ENCODE measurements around the gene SCN1A. TPM values are rescaled to one million over a fixed set of nuclear protein-coding genes. Genes with fewer than 3 reads are reported as not detected.

The SCN1A gene
- total and polyA plus RNA-seq, 10 donors: under 0.01 TPM; not detected in 9

- 67 to 85% (median 71%) methylated on average over 3 of the region's 3 CpGs for WGBS, 5 donors
- no peak for DNase-seq
Measured at GRCh38 chr2:166088634-166089033, 39.2 kb downstream of the SCN1A start.

DNA sequence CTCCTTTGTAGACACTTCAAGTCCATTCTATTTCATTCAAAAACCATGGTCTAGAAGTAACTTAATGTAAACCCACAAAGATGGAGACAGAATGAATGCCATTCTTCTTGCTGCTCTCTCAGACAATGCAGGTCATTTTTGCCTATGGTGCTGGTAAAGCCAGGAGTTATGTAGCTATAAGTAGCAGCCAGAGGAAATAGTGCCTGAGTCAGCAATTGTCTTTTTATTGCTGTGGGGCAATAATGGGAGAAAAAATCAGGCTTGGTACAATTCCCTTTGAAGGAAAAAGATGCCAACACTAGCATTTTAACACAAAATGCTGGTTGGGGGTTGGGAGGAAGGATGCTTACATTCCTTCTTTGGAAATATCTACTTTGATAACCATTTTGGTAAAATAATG lies 43.5 kb downstream of the SCN1A start:
- intact Hi-C loops (cut with DNase I; ENCODE audit: low total_unique reads): no loop called here

More at GRCh38 chr2:166088634-166089033, 39.2 kb downstream of the SCN1A start:
- intact Hi-C loops (cut with DNase I; ENCODE audit: low total_unique reads): no loop called here
- TF ChIP-seq POLR2AphosphoS5 (IDR thresholded peaks at IDR 0.05) (no peak), POLR2A (IDR thresholded peaks at IDR 0.05) (no peak)
- TF ChIP-seq, protein P1, sequence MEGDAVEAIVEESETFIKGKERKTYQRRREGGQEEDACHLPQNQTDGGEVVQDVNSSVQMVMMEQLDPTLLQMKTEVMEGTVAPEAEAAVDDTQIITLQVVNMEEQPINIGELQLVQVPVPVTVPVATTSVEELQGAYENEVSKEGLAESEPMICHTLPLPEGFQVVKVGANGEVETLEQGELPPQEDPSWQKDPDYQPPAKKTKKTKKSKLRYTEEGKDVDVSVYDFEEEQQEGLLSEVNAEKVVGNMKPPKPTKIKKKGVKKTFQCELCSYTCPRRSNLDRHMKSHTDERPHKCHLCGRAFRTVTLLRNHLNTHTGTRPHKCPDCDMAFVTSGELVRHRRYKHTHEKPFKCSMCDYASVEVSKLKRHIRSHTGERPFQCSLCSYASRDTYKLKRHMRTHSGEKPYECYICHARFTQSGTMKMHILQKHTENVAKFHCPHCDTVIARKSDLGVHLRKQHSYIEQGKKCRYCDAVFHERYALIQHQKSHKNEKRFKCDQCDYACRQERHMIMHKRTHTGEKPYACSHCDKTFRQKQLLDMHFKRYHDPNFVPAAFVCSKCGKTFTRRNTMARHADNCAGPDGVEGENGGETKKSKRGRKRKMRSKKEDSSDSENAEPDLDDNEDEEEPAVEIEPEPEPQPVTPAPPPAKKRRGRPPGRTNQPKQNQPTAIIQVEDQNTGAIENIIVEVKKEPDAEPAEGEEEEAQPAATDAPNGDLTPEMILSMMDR (IDR thresholded peaks at IDR 0.05 in 8 of 11, conservative IDR thresholded peaks at IDR 0.05 in 3 of 11): no peak
- Histone ChIP-seq H3K36me3 (no peaks in the 10 kb centered on the region), H3K27ac (no peak overlapping the region), H3K4me1 (no peaks in the 10 kb centered on the region), H3K4me3 (no peak overlapping the region), H3K27me3 (replicated peaks in 1 of 7) (no peaks in the 10 kb centered on the region), H3K9me3 (no peaks in the 10 kb centered on the region)

GRCh38 chr2:166082736-166083135 lies 45.1 kb downstream of the SCN1A start:
- intact Hi-C loops (cut with DNase I; ENCODE audit: low total_unique reads): no loop called here
- no peaks in the 10 kb centered on the region for H3K27me3 ChIP-seq (replicated peaks in 1 of 7)
- no peaks in the 10 kb centered on the region for H3K4me1 ChIP-seq
- no peak overlapping the region for H3K4me3 ChIP-seq
- DNase-seq: no peak
- no peaks in the 10 kb centered on the region for H3K9me3 ChIP-seq
- no peaks in the 10 kb centered on the region for H3K36me3 ChIP-seq
- H3K27ac ChIP-seq: no peak overlapping the region
- TF ChIP-seq, protein P1 (IDR thresholded peaks at IDR 0.05 in 8 of 11, conservative IDR thresholded peaks at IDR 0.05 in 3 of 11): no peak
- TF ChIP-seq POLR2AphosphoS5 (IDR thresholded peaks at IDR 0.05): no peak
- no peak for TF ChIP-seq POLR2A (IDR thresholded peaks at IDR 0.05)
- 58 to 83% (median 70%) methylated on average over 2 of the region's 2 CpGs for WGBS, 5 donors

More for the DNA sequence above, 43.5 kb downstream of the SCN1A start:
- TF ChIP-seq POLR2AphosphoS5 (IDR thresholded peaks at IDR 0.05) (no peak), POLR2A (IDR thresholded peaks at IDR 0.05) (no peak)
- TF ChIP-seq, protein P1 (IDR thresholded peaks at IDR 0.05 in 8 of 11, conservative IDR thresholded peaks at IDR 0.05 in 3 of 11): no peak
- Histone ChIP-seq H3K9me3 (no peaks in the 10 kb centered on the region), H3K27me3 (replicated peaks in 1 of 7) (no peaks in the 10 kb centered on the region), H3K36me3 (no peaks in the 10 kb centered on the region), H3K4me1 (no peaks in the 10 kb centered on the region), H3K27ac (no peak overlapping the region), H3K4me3 (no peak overlapping the region)
- no peak for DNase-seq

DNA sequence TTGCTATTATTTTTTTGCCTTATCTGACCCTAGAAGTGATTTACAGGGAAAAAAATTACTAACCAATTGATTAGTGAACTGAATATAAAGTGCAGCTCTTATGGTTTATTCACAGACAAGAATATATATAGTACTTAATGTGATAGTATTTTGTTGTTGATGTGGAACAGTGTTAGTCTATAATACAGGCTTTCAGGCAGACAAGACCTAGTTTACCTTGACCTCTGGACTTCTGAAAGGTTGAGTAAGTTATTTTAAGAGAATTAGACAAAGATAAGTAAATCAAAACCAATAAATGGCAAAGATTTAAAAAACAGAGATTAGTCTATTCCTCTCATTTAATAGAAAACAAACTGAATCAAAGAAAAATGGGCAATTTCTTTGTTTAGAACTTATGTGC lies 46.0 kb downstream of the SCN1A start:
- TF ChIP-seq, protein P1 (IDR thresholded peaks at IDR 0.05 in 8 of 11, conservative IDR thresholded peaks at IDR 0.05 in 3 of 11): no peak
- TF ChIP-seq POLR2AphosphoS5 (IDR thresholded peaks at IDR 0.05): no peak
- TF ChIP-seq POLR2A (IDR thresholded peaks at IDR 0.05): no peak
- Histone ChIP-seq H3K4me3 (no peak overlapping the region), H3K4me1 (no peaks in the 10 kb centered on the region), H3K27ac (no peak overlapping the region), H3K9me3 (no peaks in the 10 kb centered on the region), H3K36me3 (no peaks in the 10 kb centered on the region), H3K27me3 (replicated peaks in 1 of 7) (no peaks in the 10 kb centered on the region)
- intact Hi-C loops (cut with DNase I; ENCODE audit: low total_unique reads): no loop called here
- no peak for DNase-seq

All from spleen (tissue), 11 donors.